CD14-positive monocyte (primary cell): ENCODE results near the gene TNFRSF18. TPM values are rescaled to one million over a fixed set of nuclear protein-coding genes. Genes with fewer than 3 reads are reported as not detected.
A peak's percentile ranks its signal among the peaks of the same experiment; 100 is the strongest.

Experiments used
- DNase-seq, 3 donors: peaks; one replicate each; pipeline ENCODE4 v3.0.0-alpha.2; 2011 to 2022
- H2AFZ ChIP-seq: 2 replicates; pipeline ENCODE4 v1.6.0; 2012; ENCODE audit warnings: mild to moderate bottlenecking, low read depth, low read length, inconsistent platforms; ENCODE audit not compliant: insufficient read depth, poor library complexity, severe bottlenecking
- H3K27ac ChIP-seq, 2 donors: 1 replicate in 1 of 2; 2 replicates in 1 of 2; pipeline ENCODE4 v1.5.1; 2012 to 2013; ENCODE audit warnings: low read length in 2 of 2, control low read depth in 1 of 2, inconsistent platforms in 1 of 2, low read depth in 1 of 2, mild to moderate bottlenecking in 1 of 2
- H3K27me3 ChIP-seq, 2 donors: one replicate each; pipeline versions ENCODE4 v1.6.0 to v1.6.1; 2011 to 2013; ENCODE audit warnings: low read length in 2 of 2; ENCODE audit not compliant: control insufficient read depth in 2 of 2, insufficient read depth in 2 of 2
- H3K36me3 ChIP-seq, 2 donors: replicated peaks in 1 of 2; 1 replicate in 1 of 2; 2 replicates in 1 of 2; pipeline versions ENCODE4 v1.5.1 to v1.6.1; 2012 to 2013; ENCODE audit warnings: low read length in 2 of 2, control low read depth in 1 of 2, inconsistent platforms in 1 of 2, mild to moderate bottlenecking in 1 of 2; ENCODE audit not compliant: insufficient read depth in 2 of 2, control insufficient read depth in 1 of 2
- H3K4me1 ChIP-seq, 2 donors: 1 replicate in 1 of 2; 2 replicates in 1 of 2; pipeline versions ENCODE4 v1.5.1 to v1.6.1; 2012 to 2013; ENCODE audit warnings: low read length in 2 of 2, control low read depth in 1 of 2, inconsistent platforms in 1 of 2, mild to moderate bottlenecking in 1 of 2, moderate library complexity in 1 of 2; ENCODE audit not compliant: insufficient read depth in 2 of 2, control insufficient read depth in 1 of 2
- H3K4me2 ChIP-seq: replicated peaks from 2 replicates; pipeline ENCODE3; 2012; ENCODE audit warnings: low read length, moderate library complexity, mild to moderate bottlenecking; ENCODE audit not compliant: poor library complexity, severe bottlenecking; ENCODE audit errors: extremely low read depth
- H3K4me3 ChIP-seq, 3 experiments: fragments of 200-600 bp in 1 of 3; sonication (generic) in 1 of 3; replicated peaks in 1 of 3; 1 replicate in 2 of 3; 2 replicates in 1 of 3; pipeline ENCODE4 v1.5.1; 2011 to 2013; ENCODE audit warnings: low read length in 3 of 3, mild to moderate bottlenecking in 3 of 3, control low read depth in 2 of 3, low read depth in 2 of 3, inconsistent platforms in 1 of 3, moderate library complexity in 1 of 3
- H3K79me2 ChIP-seq: 2 replicates; pipeline ENCODE4 v1.6.0; 2012; ENCODE audit warnings: mild to moderate bottlenecking, control low read depth, inconsistent platforms, low read length, moderate library complexity; ENCODE audit not compliant: insufficient read depth
- H3K9ac ChIP-seq: 2 replicates; pipeline ENCODE4 v1.6.0; 2017; ENCODE audit warnings: low read length, mild to moderate bottlenecking; ENCODE audit not compliant: insufficient read depth, poor library complexity, severe bottlenecking
- H3K9me3 ChIP-seq, 2 donors: replicated peaks in 1 of 2; 1 replicate in 1 of 2; 2 replicates in 1 of 2; pipeline versions ENCODE4 v1.5.1 to v1.6.1; 2012 to 2013; ENCODE audit warnings: low read length in 2 of 2, control low read depth in 1 of 2; ENCODE audit not compliant: control insufficient read depth in 1 of 2, insufficient read depth in 1 of 2
- H4K20me1 ChIP-seq: 2 replicates; pipeline ENCODE4 v1.6.0; 2012; ENCODE audit warnings: mild to moderate bottlenecking, low read length, control low read depth, moderate library complexity; ENCODE audit not compliant: insufficient read depth
- H3K27ac Mint-ChIP-seq, 7 donors: one replicate each; pipeline ENCODE4 v1.8.0; 2020; ENCODE audit warnings: mild to moderate bottlenecking in 7 of 7, mixed read lengths in 7 of 7, moderate library complexity in 6 of 7, inconsistent platforms in 2 of 7
- H3K27me3 Mint-ChIP-seq, 3 donors: one replicate each; pipeline ENCODE4 v1.8.0; 2021 to 2022; ENCODE audit warnings: low read depth in 3 of 3, mild to moderate bottlenecking in 3 of 3, mixed read lengths in 3 of 3, moderate library complexity in 3 of 3, inconsistent platforms in 1 of 3
- H3K36me3 Mint-ChIP-seq, 2 donors: one replicate each; pipeline ENCODE4 v1.8.0; 2020; ENCODE audit warnings: mixed read lengths in 2 of 2, inconsistent platforms in 1 of 2, mild to moderate bottlenecking in 1 of 2
- H3K4me1 Mint-ChIP-seq: one replicate; pipeline ENCODE4 v1.8.0; 2020; ENCODE audit warnings: mild to moderate bottlenecking, mixed read lengths
- H3K4me3 Mint-ChIP-seq, 2 donors: one replicate each; pipeline ENCODE4 v1.8.0; 2020; ENCODE audit warnings: mild to moderate bottlenecking in 2 of 2, mixed read lengths in 2 of 2, moderate library complexity in 1 of 2
- H3K9me3 Mint-ChIP-seq, 7 donors: one replicate each; pipeline ENCODE4 v1.8.0; 2020 to 2022; ENCODE audit warnings: mixed read lengths in 7 of 7, mild to moderate bottlenecking in 6 of 7, moderate library complexity in 6 of 7, inconsistent platforms in 2 of 7
- CTCF ChIP-seq: fragments of 200-600 bp; IDR thresholded peaks from one replicate; pipeline ENCODE4 v1.8.0; 2022; ENCODE audit warnings: antibody characterized with exemption, mild to moderate bottlenecking
- WGBS: methylation state at CpG from one replicate; pipeline ENCODE4 v1.1.5; 2013; ENCODE audit warnings: missing lambda C conversion rate; ENCODE audit not compliant: insufficient coverage; 5-methylcytosine and 5-hydroxymethylcytosine counted together
- intact Hi-C, 2 donors: fragments of 100-400 bp; cut with micrococcal nuclease; formaldehyde crosslinking; loops; one replicate each; pipeline versions ENCODE4 v1.15.0 to v1.15.1; 2023
- polyA plus RNA-seq, 3 donors: library from polyadenylated mRNA; depleted of rRNA in 1 of 3; unstranded in 2 of 3; stranded (reverse) in 1 of 3; fragments of 300-500 nt in 2 of 3; fragments of >200 nt in 1 of 3; fragmentation: Illumina TruSeq in 2 of 3; gene quantifications; 1 replicate in 2 of 3; 2 replicates in 1 of 3; pipeline ENCODE4 v1.2.3, GENCODE V29; 2012 to 2021

Gene TNFRSF18
- polyA plus RNA-seq, 3 donors, result not detected

GRCh38 chr1:1198423-1199140 is 7.8 kb downstream of the TNFRSF18 start:
- WGBS, result 92% methylated on average over 14 of the region's 23 CpGs
- Histone ChIP-seq H2AFZ (no peak overlapping the region), H3K79me2 (no peaks in the 10 kb centered on the region), H3K4me2 (no peak overlapping the region), H3K9me3 (peaks cover 0 to 8% of the 10 kb centered on the region in 2 donors), H3K27ac (no peak overlapping the region), H3K36me3 (no peaks in the 10 kb centered on the region), H3K4me1 (no peaks in the 10 kb centered on the region), H3K4me3 (no peak overlapping the region), H3K27me3 (peaks cover 0 to 9% of the 10 kb centered on the region in 2 donors), H3K9ac (no peak overlapping the region), H4K20me1 (no peaks in the 10 kb centered on the region)
- TF ChIP-seq CTCF, result no peak
- Mint-ChIP-seq H3K4me1 (no peaks in the 10 kb centered on the region), H3K36me3 (no peaks in the 10 kb centered on the region), H3K27me3 (peaks cover 14 to 38% (median 20%) of the 10 kb centered on the region in 3 donors), H3K9me3 (peaks cover 10 to 20% (median 18%) of the 10 kb centered on the region in 7 donors), H3K27ac (peak overlapping the region in 1 of 7 donors; percentile 45), H3K4me3 (no peak overlapping the region)
- DNase-seq, result no peak
- intact Hi-C loops, result no loop called here

GRCh38 chr1:1197551-1198422 is 8.6 kb downstream of the TNFRSF18 start:
- TF ChIP-seq CTCF, result no peak
- no peak for DNase-seq
- Histone ChIP-seq H3K79me2 (no peaks in the 10 kb centered on the region), H3K4me2 (no peak overlapping the region), H3K9ac (no peak overlapping the region), H4K20me1 (no peaks in the 10 kb centered on the region), H3K4me3 (no peak overlapping the region), H3K9me3 (peaks cover 0 to 10% of the 10 kb centered on the region in 2 donors), H3K36me3 (no peaks in the 10 kb centered on the region), H3K4me1 (no peaks in the 10 kb centered on the region), H3K27me3 (peaks cover 0 to 9% of the 10 kb centered on the region in 2 donors), H3K27ac (no peak overlapping the region), H2AFZ (no peak overlapping the region)
- intact Hi-C loops, result no loop called here
- peak overlapping the region in 2 of 7 donors; percentile 12 to 45 for H3K27ac Mint-ChIP-seq
- 95% methylated on average over 45 of the region's 48 CpGs for WGBS
- peaks cover 12 to 26% (median 22%) of the 10 kb centered on the region in 7 donors for H3K9me3 Mint-ChIP-seq
- H3K27me3 Mint-ChIP-seq, result peaks cover 14 to 34% (median 20%) of the 10 kb centered on the region in 3 donors
- H3K4me3 Mint-ChIP-seq, result no peak overlapping the region
- no peaks in the 10 kb centered on the region for H3K4me1 Mint-ChIP-seq
- no peaks in the 10 kb centered on the region for H3K36me3 Mint-ChIP-seq
